ENCODE data around the gene ATAD3A.

ATAD3A gene

DNA sequence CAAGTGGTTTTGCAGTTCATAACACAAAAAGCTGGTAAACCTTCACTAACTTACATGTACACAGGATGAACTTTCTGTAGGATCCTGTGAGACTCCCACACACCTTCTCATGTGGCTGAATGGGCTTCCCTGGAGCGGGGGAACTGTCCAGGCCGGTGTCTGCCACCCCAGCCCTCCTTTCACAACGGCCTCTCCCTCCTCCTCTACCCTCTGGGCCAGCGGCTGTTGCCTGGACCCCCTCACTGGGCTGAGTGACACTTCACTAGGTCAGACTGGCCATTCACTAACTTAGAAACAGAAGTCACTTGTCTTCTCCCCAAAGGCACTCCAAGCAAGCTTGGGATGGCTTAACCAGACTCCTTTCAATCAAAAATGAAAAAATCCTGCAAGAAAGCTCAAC is 46.6 kb downstream of the ATAD3A start:
- DNase-seq, result no peak

DNA sequence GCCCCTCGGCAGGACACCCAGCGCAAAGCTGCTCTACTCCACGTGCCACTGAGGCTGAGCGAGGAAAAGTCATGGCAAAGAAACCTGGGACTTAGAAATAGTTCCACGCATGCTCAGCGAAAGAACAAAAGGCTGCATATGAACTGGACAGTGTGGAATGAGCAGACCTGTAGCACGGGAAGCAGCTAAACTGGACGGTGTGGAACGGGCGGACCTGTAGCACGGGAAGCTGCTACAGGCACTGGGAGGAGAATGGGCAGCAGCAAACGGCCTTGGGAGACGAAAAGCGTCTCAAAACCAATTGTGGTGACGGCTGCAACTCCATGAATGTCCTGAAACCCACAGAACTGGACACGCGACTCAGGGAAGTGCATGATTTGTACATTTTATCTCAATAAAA is 47.1 kb downstream of the ATAD3A start:
- no peak for DNase-seq

DNA sequence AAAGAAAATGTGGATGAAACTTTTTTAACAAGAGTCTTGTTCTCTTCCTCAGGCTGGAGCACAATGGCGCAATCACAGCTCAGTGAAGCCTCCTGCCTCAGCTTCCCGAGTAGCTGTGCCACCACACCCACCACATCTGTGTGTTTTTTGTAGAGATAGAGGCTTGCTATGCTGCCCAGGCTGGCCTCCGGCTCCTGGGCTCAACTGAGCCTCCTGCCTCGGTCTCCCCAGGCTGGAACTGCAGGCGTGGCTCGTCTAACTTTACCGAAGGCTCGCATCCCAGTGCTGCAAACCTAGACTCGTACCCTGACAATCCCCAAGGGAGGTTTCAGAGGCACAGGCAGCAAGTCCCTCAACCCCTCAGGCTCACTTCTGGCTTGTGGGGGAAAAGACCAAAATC is 48.2 kb downstream of the ATAD3A start:
- no peak for DNase-seq

DNA sequence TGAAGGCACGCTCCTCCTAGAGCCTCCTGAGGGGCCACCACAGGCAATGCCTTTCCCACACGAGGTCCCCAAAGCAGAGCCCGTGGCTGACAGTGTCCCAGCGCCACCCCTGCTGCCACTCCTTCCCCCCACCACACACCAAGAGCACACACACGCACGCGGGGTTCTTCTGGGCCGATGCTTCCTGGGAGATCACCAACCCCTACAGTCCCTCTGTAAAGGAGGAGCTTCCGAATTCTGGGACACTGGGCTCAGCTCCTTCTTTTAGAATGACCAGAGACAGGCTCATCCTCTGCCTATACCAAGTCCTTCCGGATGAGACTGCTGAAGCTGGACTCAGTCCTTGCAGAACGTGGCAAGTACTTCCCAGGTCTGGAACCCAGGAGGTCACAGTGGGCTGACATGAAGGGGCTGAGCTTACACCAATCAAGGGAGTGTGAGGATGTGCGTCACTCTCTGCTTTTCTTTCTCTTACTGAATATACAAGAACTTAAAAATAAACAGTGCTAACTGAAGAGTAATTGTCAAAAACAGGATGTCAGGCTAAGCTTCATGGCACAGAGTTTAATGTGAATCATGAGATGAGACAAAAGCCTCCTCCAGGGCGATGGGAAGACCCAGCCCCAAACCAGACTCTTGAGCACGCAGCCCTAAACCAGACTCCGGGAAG is 50.0 kb downstream of the ATAD3A start:
- DNase-seq, result no peak

DNA sequence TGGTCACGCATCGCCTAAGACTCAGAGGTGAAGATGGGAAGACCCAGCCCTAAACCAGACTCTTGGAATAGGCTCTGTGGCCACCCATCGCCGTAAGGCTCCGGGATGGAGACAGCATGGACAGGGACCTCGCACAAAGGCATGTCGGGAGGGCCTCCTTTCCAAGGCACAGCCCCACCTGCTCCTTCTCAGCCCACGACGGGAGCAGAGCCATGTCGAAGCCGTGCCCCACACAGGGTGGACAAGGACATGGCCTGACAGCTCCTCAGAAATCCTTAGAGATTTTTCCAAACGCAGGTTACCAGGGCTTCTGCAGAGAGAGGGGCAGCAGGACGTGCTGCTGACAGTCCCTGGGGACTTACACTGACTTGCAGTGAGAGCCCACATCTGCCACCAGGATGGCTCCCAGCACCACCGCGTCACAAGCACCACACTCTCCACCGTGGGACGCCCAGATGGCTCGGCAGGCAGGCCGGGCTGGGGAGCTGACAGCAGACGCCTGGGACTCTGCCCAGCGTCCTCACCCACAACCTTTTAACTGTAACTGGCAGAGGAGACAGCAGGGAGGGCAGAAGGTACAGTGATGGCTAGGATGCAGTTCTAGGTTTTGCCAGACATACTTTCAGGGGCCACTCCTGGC is 50.7 kb downstream of the ATAD3A start:
- no peak for DNase-seq

DNA sequence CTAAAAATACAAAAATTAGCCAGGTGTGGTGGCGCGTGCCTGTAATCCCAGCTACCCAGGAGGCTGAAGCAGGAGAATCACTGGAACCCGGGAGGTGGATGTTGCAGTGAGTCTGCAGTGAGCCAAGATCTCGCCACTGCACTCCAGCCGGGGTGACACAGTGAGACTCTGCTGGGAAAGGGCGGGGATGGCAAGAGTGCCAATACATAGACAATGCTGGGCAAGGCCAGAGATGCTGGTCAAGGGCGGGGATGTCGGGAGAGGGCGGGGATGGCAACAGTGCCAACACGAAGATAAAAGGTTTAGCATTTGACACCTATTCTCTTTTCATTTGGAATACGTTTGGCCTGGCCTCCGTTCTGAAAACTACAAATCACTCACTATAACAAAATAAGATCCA is 51.7 kb downstream of the ATAD3A start:
- no peak for DNase-seq

DNA sequence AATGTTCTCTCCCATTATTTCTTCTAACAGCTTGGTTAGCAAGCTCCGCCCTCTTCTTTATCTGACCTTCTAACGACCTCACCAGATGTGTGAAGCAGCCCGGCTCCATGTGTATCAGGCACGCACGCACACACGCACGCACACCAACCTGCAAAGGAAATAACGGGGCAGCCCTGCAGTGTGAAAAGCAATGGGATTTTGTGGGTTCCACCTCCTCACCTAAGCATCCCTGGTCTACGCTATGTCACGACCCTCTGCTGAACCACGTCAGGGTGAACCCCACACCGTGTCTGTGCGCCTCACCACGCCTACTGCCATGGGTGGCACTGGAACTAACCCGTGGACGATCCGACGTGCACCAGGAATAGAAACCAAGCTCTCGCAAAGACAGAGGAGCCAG is 52.3 kb downstream of the ATAD3A start:
- no peak for DNase-seq

DNA sequence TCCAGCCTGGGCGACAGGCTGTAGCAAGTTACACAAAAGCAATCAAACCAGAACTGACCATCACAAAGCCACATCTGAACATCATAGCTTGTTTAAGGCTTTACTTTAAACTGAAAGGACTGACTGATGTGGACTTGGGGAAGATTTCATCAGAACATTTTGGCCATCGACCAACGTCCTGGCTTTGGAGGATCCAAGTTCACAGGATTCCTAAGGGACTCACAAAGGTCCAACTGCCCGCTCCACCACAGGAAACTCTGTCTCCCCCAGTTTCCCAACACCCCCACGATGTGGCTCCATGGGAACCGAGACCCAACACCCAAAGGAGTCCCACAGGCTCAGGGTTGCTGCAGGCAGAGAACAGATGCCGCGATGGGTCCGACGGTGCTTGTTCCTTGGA is 53.4 kb downstream of the ATAD3A start:
- DNase-seq, result no peak

DNA sequence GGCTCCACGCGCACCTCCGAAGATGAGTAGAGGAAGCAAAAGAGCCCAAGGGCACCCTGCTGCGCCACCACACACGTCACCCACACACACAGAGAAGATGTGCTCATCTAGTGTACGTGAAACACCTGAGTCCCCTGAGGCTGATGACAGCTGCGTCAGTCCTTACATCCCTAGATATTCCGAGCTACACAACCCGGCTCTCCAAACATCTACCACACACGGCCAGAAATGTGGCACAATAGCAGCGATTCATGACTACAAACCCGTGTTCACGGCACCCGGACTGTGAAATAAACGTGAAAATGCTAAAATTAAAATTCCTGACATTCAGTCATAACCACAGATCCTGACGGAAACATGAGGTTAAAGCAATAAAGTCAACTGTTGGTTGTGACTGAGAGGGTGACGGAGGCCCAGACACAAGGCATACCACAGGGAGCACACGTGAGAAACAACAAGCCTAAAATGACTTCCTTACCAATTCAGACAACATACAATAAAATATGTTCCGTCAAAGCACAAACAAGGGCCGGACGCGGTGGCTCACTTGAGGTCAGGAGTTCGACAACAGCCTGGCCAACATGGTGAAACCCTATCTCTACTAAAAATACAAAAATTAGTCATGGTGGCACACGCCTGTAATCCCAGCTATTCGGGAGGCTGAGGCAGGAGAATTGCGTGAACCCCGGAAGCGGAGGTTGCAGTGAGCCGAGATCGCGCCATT is 55.4 kb downstream of the ATAD3A start:
- no peak for DNase-seq

DNA sequence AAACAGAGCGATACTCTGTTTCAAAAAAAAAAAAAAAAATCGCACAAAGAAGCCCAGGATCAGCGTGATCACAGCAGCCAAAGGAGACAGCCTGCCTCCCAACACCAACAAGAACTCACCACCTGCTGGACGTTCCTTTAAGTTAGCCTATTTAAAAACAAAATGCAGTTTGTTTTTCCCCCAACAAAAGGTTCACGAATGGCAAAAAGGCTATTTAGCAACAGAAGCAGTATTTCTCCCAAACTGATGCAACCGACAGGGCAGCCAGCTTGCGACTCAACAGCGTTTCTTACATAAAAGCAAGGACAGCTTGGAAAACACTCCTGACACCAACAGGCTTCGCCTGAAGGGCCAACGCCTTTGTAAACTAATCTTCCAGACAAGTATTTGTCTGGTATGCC is 55.9 kb downstream of the ATAD3A start:
- no peak for DNase-seq

DNA sequence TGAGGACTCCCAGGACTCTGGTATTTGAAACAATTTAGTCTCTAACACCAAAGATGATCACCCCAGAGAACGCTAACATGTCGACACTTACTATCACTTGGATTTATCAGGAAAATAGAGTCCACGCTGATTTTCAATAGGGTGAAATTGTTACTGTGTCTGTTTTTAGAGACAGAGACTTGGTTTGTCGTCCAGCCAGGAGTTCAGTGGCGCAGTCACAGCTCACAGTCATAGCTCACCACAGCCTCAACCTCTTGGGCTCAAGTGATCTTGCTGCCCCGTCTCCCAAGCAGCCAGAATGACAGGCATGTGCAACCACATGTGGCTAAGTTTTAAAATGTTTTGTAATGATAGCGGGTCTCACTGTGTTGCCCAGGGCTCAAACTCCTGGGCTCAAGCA is 57.4 kb downstream of the ATAD3A start:
- no peak for DNase-seq

DNA sequence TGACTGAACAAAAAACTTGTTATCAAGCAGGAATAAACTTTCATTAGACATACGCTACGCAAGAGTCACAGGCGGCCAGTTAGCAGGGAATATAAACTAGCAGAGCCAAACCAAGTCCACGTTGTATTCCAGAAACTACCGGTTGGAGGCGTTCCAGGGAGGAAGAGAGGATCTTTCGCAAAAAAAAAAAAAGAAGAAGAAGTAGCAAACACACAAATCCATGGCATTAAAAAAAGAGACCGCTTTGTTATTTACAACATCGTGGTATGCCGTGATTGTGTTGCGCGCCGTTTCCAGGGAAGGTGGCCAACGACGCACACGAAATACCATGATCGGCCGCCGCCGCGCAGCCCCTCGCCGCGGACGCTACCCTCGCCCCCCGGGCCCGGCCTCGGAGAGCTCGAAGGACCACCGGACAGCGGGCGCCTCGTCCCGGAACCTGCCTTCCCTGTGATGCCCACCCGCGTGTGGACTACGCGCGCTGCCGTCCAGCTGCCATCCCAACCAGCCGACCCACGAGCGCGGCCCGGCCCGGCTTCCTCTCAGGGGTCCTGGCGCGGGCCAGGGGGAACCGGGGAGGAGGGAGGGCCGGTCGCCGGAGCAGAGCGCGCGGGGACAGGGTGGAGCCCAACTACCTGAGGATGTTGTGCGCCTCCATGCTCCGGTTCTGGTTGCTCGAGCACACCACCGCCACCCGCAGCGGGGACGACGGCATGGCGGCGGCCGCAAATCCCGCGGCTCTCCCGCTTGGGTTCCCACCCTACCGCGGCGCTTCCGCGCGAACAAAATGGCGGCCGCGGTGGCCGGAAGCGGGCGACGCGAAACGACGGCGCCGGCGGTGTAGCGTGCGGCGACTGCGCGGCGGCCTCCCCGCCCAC is 62.1 kb downstream of the ATAD3A start:
- peak; percentile 82 for DNase-seq

DNA sequence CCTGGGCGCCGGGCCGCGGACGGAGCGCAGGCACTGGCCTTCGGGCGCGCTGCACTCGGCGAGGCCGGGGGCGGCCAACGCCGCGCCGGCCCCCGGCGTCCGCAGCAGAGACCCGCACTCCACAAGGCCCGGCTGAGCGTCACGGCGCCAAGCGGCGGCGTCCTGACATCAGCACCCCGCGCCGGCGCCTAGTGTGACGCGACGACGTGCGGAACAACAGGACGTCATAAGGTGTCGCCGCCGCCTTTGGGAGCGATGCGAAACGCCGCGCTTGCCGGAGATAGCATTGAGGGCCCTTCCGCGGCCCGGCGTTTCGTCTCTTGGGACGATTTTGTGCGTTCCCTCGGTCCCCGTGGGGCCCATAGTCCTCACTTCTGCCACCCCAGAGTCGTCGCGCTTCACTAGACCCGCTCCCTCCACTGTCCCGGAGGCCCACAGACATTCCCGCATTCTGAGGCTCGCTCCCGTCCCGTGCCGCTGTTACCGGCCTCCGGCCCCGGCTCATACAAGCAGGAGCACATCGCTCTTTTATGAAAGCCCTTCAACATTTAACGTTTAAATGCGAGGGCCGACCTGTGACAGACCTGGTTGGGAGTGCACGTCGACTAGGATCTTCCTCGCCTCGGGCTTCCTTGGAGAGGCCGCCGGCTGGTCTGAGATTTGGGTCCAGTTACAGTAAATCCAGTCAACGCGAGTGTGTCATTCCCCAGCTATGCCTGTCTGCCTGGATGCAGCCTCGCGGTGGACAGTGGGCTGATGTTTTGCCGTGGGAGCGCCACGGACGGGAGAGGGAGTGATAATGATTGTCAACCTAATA is 63.0 kb downstream of the ATAD3A start, which contains the start of gene SSU72:
Gene SSU72, minus strand, starts transcription at position 143 of the 817 bp plus-strand sequence. CDS start 306 bp downstream, outside the sequence.
- DNase-seq, result peak; percentile 92

DNA sequence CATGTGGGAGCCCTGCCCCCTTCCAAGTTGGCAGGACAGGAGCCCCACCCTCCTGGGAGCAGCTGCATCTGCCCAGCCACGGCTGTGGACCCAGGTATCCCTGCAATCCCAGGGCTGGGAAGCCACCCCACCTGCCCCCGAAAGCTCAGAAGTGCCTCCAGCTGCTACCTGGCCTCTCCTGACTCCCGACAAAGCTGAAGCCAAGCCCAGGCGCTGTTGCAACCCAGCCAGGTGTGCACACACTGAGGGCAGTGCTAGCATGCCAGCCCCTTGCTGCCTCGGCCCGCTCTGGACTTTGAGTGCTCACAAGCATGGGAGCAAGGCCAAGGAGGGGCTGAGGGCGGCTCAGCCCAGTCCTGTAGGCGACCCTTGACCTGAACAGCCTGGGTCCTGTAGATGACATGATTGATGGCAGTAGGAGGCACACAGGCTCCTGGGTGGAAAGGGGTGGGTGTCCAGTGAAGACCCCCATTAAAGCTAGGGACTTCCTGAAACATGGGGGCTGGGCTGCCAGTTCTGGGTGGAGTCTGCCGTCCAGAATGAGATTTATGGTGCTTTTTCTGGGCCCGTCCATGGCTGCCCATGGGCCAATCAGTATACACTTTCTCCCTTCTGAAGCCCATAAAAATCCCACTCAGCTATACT is 65.5 kb downstream of the ATAD3A start:
- peak; percentile 6 for DNase-seq

DNA sequence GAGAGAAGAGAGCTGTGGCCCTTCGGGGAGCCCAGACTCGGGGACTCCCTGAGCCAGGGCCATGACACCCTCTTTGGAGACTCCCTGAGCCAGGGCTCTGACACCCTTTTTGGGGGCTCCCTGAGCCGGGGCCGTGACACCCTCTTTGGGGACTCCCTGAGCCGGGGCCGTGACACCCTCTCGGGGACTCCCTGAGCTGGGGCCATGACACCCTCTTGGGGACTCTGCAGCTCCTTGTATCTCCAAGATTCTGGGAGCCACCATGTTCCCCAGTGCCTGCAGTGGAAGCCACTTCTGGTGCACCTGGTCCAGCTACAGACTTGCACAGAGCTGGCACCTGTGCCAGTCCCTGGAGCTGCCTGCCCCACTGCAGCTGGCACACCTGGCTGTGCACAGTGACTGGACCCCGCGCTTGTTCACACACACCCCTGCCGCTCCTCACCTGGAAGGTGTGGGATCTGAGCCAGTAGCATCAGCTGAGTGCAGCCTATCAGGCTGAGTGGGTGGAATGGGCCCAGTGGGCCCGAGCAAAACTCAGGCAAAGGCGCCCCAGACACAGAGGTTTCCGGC is 66.5 kb downstream of the ATAD3A start:
- peak; percentile 26 for DNase-seq

DNA sequence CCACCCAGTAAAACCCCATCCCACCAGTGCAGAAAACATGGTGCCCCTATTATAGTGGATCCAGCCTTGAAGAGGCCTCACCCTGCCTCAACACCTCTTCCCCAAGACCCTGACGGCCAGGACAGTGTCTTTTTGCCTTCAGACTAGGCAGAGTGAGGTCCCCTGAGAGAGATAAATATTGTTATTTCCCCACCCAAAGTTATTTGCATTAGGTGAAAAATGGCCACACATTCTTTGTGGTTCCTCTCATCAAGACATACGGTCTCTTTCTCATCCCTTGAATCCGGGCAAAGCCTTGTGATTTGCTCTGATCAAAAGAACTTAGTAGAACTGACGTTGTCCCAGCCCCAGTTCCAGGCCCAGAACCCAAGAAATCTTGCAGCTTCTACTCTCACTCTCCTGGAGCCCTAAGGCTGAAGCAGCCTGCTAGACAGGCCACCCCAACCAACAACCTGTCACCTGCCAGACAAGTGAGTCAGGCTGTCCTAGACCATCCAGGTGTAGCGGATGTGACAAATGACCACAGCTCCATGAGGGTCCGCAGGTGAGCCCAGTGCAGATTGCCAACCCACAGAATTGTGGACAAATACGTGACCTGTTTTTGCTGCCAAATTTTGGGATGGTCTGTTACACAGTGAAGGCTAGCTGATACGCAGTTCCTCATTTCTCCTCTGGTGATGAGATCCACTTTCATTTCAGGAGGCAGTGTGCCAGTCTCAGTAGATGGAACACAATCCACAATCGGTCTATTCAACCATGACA is 70.8 kb downstream of the ATAD3A start:
- DNase-seq, result no peak

DNA sequence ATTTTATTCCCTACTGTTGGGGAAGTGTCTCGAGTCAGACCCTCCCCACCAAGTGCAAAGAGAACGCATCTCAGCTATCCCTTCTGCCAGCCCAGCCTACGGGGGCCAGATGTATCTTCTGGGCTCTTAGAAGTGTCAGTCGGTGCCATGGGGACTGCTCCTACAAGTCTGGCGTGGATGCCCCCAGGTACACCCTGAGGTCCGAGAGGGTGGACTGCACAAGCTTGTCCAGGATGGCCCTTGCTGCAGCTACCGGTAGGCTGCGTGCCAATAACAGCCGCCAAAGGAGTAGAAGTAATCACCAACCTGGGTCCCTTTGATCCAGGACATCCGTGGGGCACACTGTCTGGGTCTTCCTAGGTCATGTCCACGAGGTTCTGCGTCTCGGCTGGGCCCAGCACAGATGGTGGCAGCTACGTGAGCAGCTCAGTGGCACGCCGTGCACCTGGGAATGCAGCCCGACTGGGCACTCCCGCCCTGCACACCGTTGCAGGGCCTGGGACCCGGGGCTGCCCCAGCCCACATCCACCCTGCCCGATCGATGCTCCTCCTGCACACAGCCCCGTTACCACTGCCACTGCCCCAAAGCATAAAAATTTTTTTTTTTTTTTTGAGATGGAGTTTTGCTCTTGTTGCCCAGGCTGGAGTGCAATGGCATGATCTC is 71.5 kb downstream of the ATAD3A start:
- no peak for DNase-seq
